Measurements from ENCODE around the gene GNAQ. TPM values are rescaled to one million over a fixed set of nuclear protein-coding genes. Genes with fewer than 3 reads are reported as not detected.

Gene GNAQ
- total RNA-seq, 1 experiment from 2014 or later = 38.2 TPM

DNA sequence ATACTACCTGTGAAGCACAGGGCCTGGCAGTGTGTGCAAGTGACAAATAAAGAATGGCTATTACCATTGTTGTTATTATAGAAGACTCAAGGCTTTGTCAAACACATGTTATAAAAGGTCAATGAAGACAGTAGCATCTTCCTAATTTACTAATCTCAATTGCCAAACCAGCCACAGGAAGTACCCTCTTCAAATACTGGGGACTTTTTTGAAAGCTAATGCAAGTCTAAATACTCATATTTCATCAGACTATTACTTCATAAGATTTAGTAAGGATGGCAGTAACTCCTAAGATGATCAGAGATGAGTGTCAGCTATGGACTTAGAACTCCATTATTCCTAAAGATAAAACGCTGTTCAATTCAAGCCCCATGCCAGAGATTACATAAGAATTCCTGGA, 43.0 kb downstream of the GNAQ start:
- ChIA-PET POLR2A (interaction anchor here (1.0 to 1.4 kb wide), 2 partner anchors 9 to 28 kb away, joined by 4 read pairs; no protein-coding TSS in a partner anchor), CTCF (interaction anchor here (0.6 kb wide), 1 partner anchor 30 kb away, joined by 6 read pairs; no protein-coding TSS in a partner anchor)
- H3K4me1 Mint-ChIP-seq (ENCODE audit: insufficient read depth, unreplicated experiment) = no peaks in the 10 kb centered on the region
- DNase-seq (ENCODE audit: unreplicated experiment) = no peak
- H3K36me3 Mint-ChIP-seq (ENCODE audit: insufficient read depth, unreplicated experiment) = no peaks in the 10 kb centered on the region
- TF ChIP-seq, protein P1, sequence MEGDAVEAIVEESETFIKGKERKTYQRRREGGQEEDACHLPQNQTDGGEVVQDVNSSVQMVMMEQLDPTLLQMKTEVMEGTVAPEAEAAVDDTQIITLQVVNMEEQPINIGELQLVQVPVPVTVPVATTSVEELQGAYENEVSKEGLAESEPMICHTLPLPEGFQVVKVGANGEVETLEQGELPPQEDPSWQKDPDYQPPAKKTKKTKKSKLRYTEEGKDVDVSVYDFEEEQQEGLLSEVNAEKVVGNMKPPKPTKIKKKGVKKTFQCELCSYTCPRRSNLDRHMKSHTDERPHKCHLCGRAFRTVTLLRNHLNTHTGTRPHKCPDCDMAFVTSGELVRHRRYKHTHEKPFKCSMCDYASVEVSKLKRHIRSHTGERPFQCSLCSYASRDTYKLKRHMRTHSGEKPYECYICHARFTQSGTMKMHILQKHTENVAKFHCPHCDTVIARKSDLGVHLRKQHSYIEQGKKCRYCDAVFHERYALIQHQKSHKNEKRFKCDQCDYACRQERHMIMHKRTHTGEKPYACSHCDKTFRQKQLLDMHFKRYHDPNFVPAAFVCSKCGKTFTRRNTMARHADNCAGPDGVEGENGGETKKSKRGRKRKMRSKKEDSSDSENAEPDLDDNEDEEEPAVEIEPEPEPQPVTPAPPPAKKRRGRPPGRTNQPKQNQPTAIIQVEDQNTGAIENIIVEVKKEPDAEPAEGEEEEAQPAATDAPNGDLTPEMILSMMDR (IDR thresholded peaks at IDR 0.05; ENCODE audit: unreplicated experiment) = no peak
- BruUV-seq (replicated peaks) = no TSS peak
- H3K4me3 Mint-ChIP-seq (ENCODE audit: unreplicated experiment) = no peak overlapping the region
- H3K9me3 Mint-ChIP-seq (ENCODE audit: unreplicated experiment) = no peaks in the 10 kb centered on the region
- no peak overlapping the region for H3K27ac Mint-ChIP-seq (ENCODE audit: low read depth, unreplicated experiment)
- no peaks in the 10 kb centered on the region for H3K27me3 Mint-ChIP-seq (ENCODE audit: insufficient read depth, unreplicated experiment)
- intact Hi-C loops (cut with micrococcal nuclease) = no loop called here

DNA sequence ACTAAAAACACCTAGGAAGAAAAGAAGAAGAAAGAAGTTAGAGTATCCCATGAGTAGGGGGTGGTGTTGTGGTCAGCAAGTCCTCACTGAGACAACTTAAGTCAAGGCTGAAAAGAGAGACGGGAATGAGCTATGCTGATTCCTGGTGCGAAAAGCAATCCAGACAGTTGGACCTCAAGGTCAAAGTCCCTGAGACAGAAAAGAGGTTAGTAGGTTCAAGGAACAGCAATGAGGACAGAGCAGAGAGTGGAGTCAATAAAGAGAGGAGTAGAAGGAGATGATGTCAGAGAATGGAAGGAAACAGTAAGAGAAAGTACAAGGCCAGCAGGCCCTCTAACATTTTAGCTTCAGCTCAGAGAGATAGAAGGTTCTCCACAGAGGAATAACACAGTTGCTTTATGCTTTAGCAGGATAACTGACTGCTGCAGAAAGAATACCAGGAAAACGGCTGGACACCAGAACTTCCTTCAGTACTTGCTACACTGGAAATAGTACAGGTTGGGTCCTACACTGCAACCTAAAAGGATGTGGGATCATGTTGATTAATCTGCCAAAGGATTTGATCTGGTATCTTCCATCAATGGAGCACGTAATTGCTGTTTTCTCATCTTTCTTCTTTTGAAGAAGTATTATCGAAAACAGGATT, 43.6 kb downstream of the GNAQ start:
- Mint-ChIP-seq H3K4me3 (ENCODE audit: unreplicated experiment) (no peak overlapping the region), H3K4me1 (ENCODE audit: insufficient read depth, unreplicated experiment) (no peaks in the 10 kb centered on the region), H3K27me3 (ENCODE audit: insufficient read depth, unreplicated experiment) (no peaks in the 10 kb centered on the region), H3K27ac (ENCODE audit: low read depth, unreplicated experiment) (no peak overlapping the region), H3K36me3 (ENCODE audit: insufficient read depth, unreplicated experiment) (no peaks in the 10 kb centered on the region), H3K9me3 (ENCODE audit: unreplicated experiment) (no peaks in the 10 kb centered on the region)
- ChIA-PET CTCF (no interaction called here), POLR2A (no interaction called here)
- intact Hi-C loops (cut with micrococcal nuclease) = no loop called here
- no peak for DNase-seq (ENCODE audit: unreplicated experiment)
- BruUV-seq (replicated peaks) = no TSS peak
- TF ChIP-seq, protein P1 (IDR thresholded peaks at IDR 0.05; ENCODE audit: unreplicated experiment) = no peak

DNA sequence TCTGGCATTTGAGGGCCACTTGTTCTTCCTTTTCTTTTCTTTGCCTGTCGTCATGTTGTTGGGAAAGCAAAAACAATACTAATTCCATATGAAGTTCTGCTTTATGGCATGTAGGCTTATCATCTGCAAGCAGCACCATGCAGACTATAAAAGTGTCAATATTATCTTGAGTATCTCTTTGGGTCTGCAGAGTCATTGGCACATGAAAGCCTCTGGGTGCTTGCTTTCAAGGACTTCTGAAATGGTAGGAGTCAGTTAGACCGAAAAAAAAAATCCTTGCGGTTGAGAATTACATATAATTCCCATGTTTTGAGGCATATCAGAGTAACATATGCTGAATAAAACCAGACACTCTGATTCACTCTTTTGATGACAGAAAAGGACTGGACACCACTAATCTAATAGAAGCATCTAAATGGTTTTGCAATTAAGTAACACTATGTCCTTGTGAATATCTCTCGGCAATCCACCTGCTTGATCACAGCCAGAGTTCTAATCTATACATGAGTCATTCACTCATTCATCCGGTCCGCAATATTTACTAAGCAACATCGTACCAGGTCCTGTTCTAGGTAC, 44.4 kb downstream of the GNAQ start:
- Mint-ChIP-seq H3K27ac (ENCODE audit: low read depth, unreplicated experiment) (no peak overlapping the region), H3K36me3 (ENCODE audit: insufficient read depth, unreplicated experiment) (no peaks in the 10 kb centered on the region), H3K4me1 (ENCODE audit: insufficient read depth, unreplicated experiment) (peaks cover under 1% of the 10 kb centered on the region), H3K27me3 (ENCODE audit: insufficient read depth, unreplicated experiment) (no peaks in the 10 kb centered on the region), H3K9me3 (ENCODE audit: unreplicated experiment) (no peaks in the 10 kb centered on the region), H3K4me3 (ENCODE audit: unreplicated experiment) (no peak overlapping the region)
- DNase-seq (ENCODE audit: unreplicated experiment) = no peak
- TF ChIP-seq, protein P1 (IDR thresholded peaks at IDR 0.05; ENCODE audit: unreplicated experiment) = no peak
- POLR2A ChIA-PET = no interaction called here
- BruUV-seq (replicated peaks) = no TSS peak
- CTCF ChIA-PET = interaction anchor here (1.1 to 2.0 kb wide), 3 partner anchors 10 to 18 kb away, joined by 3 to 6 read pairs (median 5); no protein-coding TSS in a partner anchor
- intact Hi-C loops (cut with micrococcal nuclease) = no loop called here

DNA sequence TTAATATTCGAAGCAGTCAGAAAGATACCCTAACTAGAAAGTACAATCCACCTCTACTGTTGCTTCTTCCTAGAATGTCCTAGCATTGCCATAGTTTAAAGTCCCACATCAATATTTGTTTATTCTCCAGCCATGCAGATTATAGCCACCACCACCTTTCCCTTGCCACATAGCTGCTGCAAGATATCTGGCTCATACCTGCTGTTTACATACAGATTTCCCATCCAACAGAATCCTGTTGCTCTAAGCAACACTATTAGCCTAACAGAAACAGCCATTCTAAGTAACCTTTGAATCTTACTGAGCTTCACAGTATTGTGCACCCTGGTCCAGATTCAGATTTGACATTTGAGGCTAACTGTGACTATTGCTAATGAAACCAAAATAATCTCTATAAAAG, 45.6 kb downstream of the GNAQ start:
- no peak overlapping the region for H3K27ac Mint-ChIP-seq (ENCODE audit: low read depth, unreplicated experiment)
- H3K4me3 Mint-ChIP-seq (ENCODE audit: unreplicated experiment) = no peak overlapping the region
- CTCF ChIA-PET = interaction anchor here (0.5 to 2.0 kb wide), 5 partner anchors 9 to 60 kb away, joined by 3 to 6 read pairs (median 4); no protein-coding TSS in a partner anchor
- no peaks in the 10 kb centered on the region for H3K27me3 Mint-ChIP-seq (ENCODE audit: insufficient read depth, unreplicated experiment)
- TF ChIP-seq, protein P1 (IDR thresholded peaks at IDR 0.05; ENCODE audit: unreplicated experiment) = no peak
- H3K4me1 Mint-ChIP-seq (ENCODE audit: insufficient read depth, unreplicated experiment) = peaks cover 12% of the 10 kb centered on the region
- intact Hi-C loops (cut with micrococcal nuclease) = no loop called here
- no peaks in the 10 kb centered on the region for H3K9me3 Mint-ChIP-seq (ENCODE audit: unreplicated experiment)
- POLR2A ChIA-PET = interaction anchor here (1.3 to 1.5 kb wide), 2 partner anchors 11 to 14 kb away, joined by 3 to 4 read pairs; no protein-coding TSS in a partner anchor
- BruUV-seq (replicated peaks) = no TSS peak
- no peaks in the 10 kb centered on the region for H3K36me3 Mint-ChIP-seq (ENCODE audit: insufficient read depth, unreplicated experiment)
- DNase-seq (ENCODE audit: unreplicated experiment) = no peak

Measured in MCF 10A (cell line).